Activated naive CD4-positive, alpha-beta T cell treated with anti-CD3 and anti-CD28 coated beads, Interleukin-2, amount 50 U/mL, for 72 hours (primary cell): ENCODE measurements around the gene MRPL36. TPM values are rescaled to one million over a fixed set of nuclear protein-coding genes. Genes with fewer than 3 reads are reported as not detected.

Source experiments
- total RNA-seq, 2 donors: library from RNA; stranded (reverse); gene quantifications; one replicate each; pipeline ENCODE4 v1.2.3, GENCODE V29; 2022

MRPL36 gene
- total RNA-seq, 2 donors from 2014 or later, result 60.4 to 69.6 TPM

Other genes with a start within 250 kb of the MRPL36 start
- 10 to 100 TPM; 32.3 to 32.6 TPM for gene NDUFS6, start 1.6 kb upstream of the MRPL36 start, total RNA-seq
- gene IRX4, start 83.1 kb upstream of the MRPL36 start, total RNA-seq, result not detected